Measurements from ENCODE around the gene INAFM2. TPM values are rescaled to one million over a fixed set of nuclear protein-coding genes. Genes with fewer than 3 reads are reported as not detected.

Gene INAFM2
- total and polyA plus RNA-seq, 10 of the 15 experiments (the other 5 are each of a cell fraction or from before 2014, with no cell fraction given), result 0.75 to 8.1 (median 3.9) TPM

- TF ChIP-seq IRF5 (IDR thresholded peaks at IDR 0.05; ENCODE audit: borderline replicate concordance) (no peak), POLR2A (IDR thresholded peaks at IDR 0.05; ENCODE audit: low read depth, low read length) (no peak)
These were observed 17.1 kb upstream of the INAFM2 start (continued) for GRCh38 chr15:40306371-40306770.

- H3K9me3 ChIP-seq (replicated peaks; ENCODE audit: control insufficient read depth, insufficient read depth, low read length), result no peaks in the 10 kb centered on the region
- POLR2A ChIA-PET, result no interaction called here
- FAIRE-seq, result no peak
- SMC1A ChIA-PET (ENCODE audit: uncharacterized antibody, unreplicated experiment), result interaction anchor here (1.4 to 10.0 kb wide), 7 partner anchors 14 to 271 kb away, joined by 3 to 83 read pairs (median 4); partner anchors contain the start of gene INAFM2
- H3K4me3 ChIP-seq, result peak overlapping the region; percentile 80
- no peak for DNase-seq (ENCODE audit: low read depth, low spot score)
- TF ChIP-seq ETV6 (conservative IDR thresholded peaks at IDR 0.05 in 1 of 2, IDR thresholded peaks at IDR 0.05 in 1 of 2; ENCODE audit: borderline replicate concordance in 1 of 2, low read depth in 1 of 2) (0 out of 4 replicates have a peak, but pooled peaks of 1 of the 2 experiments have one; percentile 22), EED (IDR thresholded peaks at IDR 0.05; ENCODE audit: low read depth) (no peak), NKRF (conservative IDR thresholded peaks at IDR 0.05) (no peak)
- intact Hi-C loops (cut with micrococcal nuclease; ENCODE audit: unreplicated experiment) (no loop called here), in situ Hi-C loops (cut with MboI) (loop anchor here (5.0 kb wide), 1 partner anchor 50 kb away; the partner anchor contains the start of gene DISP2)
- CTCF ChIA-PET, result interaction anchor here (0.8 to 17.6 kb wide), 11 partner anchors 8 to 261 kb away, joined by 3 to 336 read pairs (median 6); partner anchors contain the start of genes ANKRD63, CCDC9B and INAFM2
- no TSS peak for BruUV-seq (replicated peaks)
- peak; percentile 14; the same call in 2 of the 3 replicates for ATAC-seq
- H2AFZ ChIP-seq (ENCODE audit: control insufficient read depth, low read depth, low read length), result peak overlapping the region; percentile 26
- H3K36me3 ChIP-seq (ENCODE audit: control insufficient read depth in 2 of 2, insufficient read depth in 2 of 2, low read length in 1 of 2), result no peaks in the 10 kb centered on the region
- H3K27me3 ChIP-seq (replicated peaks in 1 of 2; ENCODE audit: control insufficient read depth in 2 of 2, insufficient read depth in 2 of 2, low read length in 1 of 2), result 0 out of 4 replicates have a peak, but pooled peaks cover 0 to 1% of the 10 kb centered on the region in 2 experiments
- no peak overlapping the region for H3K27ac ChIP-seq (ENCODE audit: control insufficient read depth, insufficient read depth)
- H3K4me2 ChIP-seq (ENCODE audit: control insufficient read depth, insufficient read depth), result peak overlapping the region; percentile 3
- no peaks in the 10 kb centered on the region for H3K79me2 ChIP-seq (ENCODE audit: control insufficient read depth, insufficient read depth, low read length)
- H3K9ac ChIP-seq (ENCODE audit: control insufficient read depth, insufficient read depth, low read length), result peak overlapping the region; percentile 1; the same call in 1 of the 2 replicates
- peaks cover 12% of the 10 kb centered on the region for H3K4me1 ChIP-seq (ENCODE audit: control insufficient read depth, insufficient read depth, low read length)
- no peaks in the 10 kb centered on the region for H4K20me1 ChIP-seq (ENCODE audit: control insufficient read depth, insufficient read depth)
- WGBS (ENCODE audit: insufficient coverage, insufficient replicate concordance, low lambda C conversion rate, missing lambda C conversion rate), result 53% methylated on average over 7 of the region's 7 CpGs
- RAD21 ChIA-PET (ENCODE audit: unreplicated experiment), result interaction anchor here (0.8 to 6.8 kb wide), 3 partner anchors 29 to 33 kb away, joined by 3 to 87 read pairs (median 4); no protein-coding TSS in a partner anchor
These were observed 16.6 kb upstream of the INAFM2 start for GRCh38 chr15:40306908-40307307.
